ENCODE results near the gene MPG.

Gene MPG

GRCh38 chr16:47234-47633 is 30.8 kb upstream of the MPG start:
- DNase-seq (ENCODE audit: extremely low spot score, insufficient read length, low read depth), result no peak
- no peak for FAIRE-seq

DNA sequence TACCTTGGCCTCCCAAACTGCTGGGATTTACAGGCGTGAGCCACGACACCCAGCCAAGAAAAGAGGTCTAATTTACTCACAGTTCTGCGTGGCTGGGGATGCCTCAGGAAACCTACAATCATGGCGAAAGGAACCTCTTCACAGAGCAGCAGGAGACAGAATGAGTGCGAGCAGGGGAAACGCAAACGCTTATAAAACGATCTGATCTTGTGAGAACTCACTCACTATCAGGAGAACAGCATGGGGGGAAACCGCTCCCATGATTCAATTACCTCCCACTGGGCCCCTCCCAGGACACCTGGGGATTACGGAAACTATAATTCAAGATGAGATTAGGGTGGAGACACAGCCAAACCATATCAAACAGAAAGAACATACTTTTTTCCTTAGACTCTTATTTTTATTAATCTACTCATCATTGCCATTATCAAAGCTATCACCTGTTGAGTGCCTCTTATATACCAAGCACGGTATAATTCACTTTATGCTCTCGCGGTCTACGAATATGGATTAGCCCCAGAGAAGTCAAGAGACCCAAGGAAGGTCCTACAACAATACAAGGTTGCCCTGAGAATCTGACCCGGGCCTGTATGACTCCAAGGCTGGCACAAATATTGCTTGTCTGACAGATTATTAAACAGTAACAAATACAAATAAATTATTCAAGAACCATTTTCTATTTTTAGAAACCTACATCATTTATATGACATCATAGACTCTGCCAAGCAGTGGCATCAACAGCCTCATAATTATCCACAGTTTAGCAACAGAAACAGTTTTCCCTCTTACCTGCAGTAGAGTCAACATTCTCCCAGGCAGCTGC is 27.0 kb upstream of the MPG start:
- FAIRE-seq (no peak), DNase-seq (ENCODE audit: extremely low spot score, insufficient read length, low read depth) (no peak)

GRCh38 chr16:53346-54236 is 24.4 kb upstream of the MPG start, which contains the start of the genes POLR3K and SNRNP25:
TSS of gene POLR3K (minus strand) at chr16:53608. CDS start at chr16:53586, 22 bp downstream.
TSS of gene SNRNP25 (plus strand) at chr16:53828. CDS start at chr16:54017, 189 bp downstream.
- DNase-seq (ENCODE audit: extremely low spot score, insufficient read length, low read depth) (peak; percentile 98), FAIRE-seq (peak; percentile 93)

DNA sequence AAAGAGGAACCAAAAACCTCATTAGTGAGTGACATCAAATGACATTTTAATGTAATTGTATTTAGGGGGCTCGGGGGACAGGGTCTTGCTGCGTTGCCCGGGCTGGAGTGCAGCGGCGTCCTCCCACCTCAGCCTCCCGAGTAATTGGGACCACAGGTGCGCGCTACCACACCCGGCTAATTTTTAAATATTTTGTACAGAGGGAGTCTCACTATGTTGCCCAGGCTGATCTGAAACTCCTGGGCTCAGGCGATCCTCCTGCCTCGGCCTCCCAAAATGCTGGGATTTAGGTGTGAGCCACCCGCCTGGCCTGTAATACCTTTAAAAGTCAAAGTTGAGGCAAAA is 23.8 kb upstream of the MPG start:
- FAIRE-seq, result peak; percentile 38
- no peak for DNase-seq (ENCODE audit: extremely low spot score, insufficient read length, low read depth)

DNA sequence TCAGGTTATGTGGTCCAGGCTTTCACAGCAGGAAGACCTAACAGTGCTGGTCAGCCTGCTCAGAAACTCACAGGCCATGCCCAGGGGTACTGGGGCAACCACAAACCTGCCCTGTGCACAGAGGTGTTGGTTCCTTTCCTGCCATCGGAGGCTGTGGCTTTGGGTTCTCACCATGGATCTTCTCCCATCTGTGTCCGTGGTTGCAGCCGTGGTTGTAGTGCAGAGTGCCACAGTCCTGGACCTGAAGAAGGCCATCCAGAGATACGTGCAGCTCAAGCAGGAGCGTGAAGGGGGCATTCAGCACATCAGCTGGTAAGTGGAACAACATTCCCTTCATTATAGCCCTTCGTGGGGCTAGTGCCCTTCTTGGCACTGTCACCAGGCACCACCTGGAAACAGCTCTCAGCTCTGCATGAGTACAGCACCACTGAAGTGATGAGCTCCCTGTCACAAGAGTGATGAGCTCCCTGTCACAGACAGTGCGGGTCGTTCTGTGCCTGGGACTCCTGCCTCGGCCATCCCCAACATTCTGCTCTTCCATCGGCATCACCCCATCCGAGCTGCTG is 22.4 kb upstream of the MPG start:
- no peak for DNase-seq (ENCODE audit: extremely low spot score, insufficient read length, low read depth)
- FAIRE-seq, result no peak

GRCh38 chr16:56231-56927 is 21.6 kb upstream of the MPG start:
- DNase-seq (ENCODE audit: extremely low spot score, insufficient read length, low read depth), result no peak
- no peak for FAIRE-seq

DNA sequence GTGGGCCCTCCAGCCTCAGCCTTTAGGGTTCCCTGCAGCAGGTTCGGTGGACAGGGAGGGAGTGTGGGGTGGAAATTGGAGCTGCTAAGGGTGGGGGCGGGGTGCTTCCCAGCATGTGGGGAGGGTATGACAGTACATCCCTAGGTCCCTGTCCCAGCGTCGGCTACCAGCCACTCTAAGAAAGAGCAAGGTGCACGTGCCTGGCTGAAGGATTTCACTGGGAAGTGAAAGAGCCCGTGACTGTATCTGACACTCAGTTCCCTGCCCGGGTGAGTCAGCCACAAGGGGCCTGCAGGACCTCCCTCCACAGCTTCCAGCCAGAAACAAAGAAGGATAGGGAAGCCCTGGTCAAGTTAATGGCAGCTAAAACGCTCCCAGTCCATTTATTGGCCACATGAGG is 20.3 kb upstream of the MPG start:
- DNase-seq (ENCODE audit: extremely low spot score, insufficient read length, low read depth) (no peak), FAIRE-seq (no peak)

DNA sequence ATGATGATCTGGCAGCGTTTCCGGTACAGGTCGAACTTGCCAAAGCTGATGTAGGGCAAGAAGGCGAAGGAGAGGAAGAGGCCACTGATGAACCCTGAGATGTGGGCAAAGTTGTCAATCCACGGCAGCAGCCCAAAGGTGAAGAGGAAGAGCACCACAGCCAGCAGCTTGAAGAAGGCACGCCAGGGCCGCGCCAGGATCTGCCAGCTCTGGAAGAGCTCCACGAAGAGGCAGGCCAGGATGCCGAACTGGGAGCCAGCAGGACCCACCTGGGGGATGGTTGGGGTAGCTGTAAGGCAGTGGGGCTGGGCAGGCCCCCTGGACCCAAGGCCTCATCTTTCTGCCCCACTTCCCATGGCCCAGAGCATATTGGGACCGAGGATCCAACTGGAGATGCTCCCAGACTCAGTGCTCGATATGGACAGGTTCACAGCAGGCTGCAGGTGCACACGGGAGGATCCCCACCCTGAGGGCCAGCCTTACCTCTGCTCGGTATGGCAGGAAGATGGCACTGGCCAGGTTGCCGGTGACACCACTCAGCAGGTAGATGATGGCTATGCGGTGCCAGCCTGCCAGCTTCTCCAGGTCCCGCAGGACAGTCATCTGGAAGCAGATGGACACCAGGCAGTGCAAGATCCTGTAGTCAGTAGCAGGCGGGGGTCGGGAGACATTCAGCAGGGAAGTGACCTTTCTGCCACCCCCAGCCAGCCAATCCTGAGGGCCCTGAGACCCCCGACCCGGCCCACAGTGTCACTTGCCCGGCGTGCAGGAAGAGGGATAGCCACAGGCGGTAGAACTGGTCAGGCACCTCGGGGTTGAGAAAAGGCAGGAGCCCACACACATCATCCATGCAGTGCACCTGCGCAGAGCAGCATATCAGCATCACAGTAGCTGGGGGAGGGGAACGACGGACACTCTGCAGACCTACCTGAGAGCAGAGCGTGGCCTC is 19.3 kb upstream of the MPG start:
- DNase-seq (ENCODE audit: extremely low spot score, insufficient read length, low read depth), result no peak
- no peak for FAIRE-seq

- no peak for FAIRE-seq
- DNase-seq (ENCODE audit: extremely low spot score, insufficient read length, low read depth), result no peak
Measured at GRCh38 chr16:59440-60059, 18.5 kb upstream of the MPG start.

GRCh38 chr16:60166-60565 is 17.9 kb upstream of the MPG start:
- FAIRE-seq, result no peak
- no peak for DNase-seq (ENCODE audit: extremely low spot score, insufficient read length, low read depth)

DNA sequence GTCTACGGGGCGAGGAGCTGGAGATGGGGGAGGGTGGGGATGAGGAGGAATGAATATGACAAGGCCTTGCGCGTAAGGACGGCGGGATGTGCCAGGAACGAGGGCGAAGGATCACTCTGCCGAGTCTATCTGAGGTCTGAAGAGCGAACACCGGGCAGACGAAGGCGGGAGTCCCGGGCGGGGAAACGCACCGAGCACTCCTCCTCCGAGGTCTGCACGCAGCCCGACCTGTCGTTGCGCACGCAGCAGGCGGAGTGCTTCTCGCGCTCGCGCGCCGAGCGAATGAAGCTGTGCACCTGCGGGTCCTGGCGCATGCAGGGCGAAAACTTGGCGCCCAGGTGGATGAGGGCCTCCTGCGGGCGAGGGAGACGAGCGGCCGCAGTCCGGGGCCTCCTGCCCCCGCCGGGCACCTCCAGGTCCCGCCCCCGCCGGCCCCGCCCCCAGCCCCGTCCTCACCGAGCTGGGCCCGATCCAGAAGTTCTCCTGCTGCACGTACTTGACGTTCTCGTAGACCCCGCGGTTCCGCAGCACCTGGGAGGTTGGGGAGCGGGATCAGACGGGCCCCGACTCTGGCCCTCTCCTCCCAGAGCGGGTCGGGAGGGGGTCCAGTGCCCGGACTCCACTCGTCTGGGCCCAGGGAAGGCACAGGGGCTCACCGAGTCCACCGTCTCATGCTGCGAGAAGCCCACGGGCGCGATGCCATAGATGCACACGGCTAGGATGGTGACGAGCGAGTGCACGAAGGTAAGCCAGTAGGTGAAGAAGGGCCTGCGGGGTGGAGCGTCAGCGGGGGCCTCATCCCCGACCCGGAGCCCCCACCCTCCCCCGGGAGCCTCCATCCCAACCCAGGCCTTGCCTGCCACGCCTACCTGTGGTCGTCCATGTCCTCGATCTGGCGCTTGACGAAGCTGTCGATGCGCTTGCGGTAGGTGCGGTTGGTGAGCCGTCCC is 16.8 kb upstream of the MPG start:
- DNase-seq (ENCODE audit: extremely low spot score, insufficient read length, low read depth), result no peak

GRCh38 chr16:61879-62281 is 16.1 kb upstream of the MPG start:
- DNase-seq (ENCODE audit: extremely low spot score, insufficient read length, low read depth) (no peak), FAIRE-seq (no peak)

More for the DNA sequence above, 16.8 kb upstream of the MPG start:
- FAIRE-seq, result no peak

GRCh38 chr16:62283-62967 is 15.6 kb upstream of the MPG start:
- DNase-seq (ENCODE audit: extremely low spot score, insufficient read length, low read depth) (no peak), FAIRE-seq (no peak)

DNA sequence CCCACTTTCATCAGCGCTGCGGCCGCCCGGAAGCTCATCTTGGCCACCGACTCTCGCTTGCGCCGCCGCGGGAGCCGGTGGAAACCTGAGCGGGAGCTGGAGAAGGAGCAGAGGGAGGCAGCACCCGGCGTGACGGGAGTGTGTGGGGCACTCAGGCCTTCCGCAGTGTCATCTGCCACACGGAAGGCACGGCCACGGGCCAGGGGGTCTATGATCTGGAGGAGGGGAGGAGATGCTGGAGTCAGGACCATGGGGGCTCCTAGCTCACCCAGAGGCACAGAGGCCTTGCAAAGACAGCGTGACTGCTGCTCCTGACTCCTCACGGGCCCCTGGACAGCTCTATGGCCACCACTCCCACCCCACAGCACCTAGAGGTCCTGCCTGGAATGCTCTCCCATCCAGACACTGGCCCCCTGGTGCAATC is 15.0 kb upstream of the MPG start:
- no peak for FAIRE-seq

DNA sequence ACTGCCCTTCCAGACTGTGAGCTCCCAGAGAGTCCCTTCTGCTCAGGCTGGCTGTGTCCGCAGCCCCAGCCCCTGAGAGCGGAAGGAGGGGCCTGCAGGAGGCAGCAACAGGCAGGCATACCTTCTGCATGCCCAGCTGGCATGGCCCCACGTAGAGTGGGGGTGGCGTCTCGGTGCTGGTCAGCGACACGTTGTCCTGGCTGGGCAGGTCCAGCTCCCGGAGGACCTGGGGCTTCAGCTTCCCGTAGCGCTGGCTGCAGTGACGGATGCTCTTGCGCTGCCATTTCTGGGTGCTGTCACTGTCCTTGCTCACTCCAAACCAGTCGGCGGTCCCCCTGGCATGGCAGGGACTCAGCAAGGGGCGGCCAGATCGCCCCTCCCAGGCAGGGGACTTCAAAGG is 14.6 kb upstream of the MPG start:
- FAIRE-seq, result no peak
- no peak for DNase-seq (ENCODE audit: extremely low spot score, insufficient read length, low read depth)

More for the DNA sequence above, 15.0 kb upstream of the MPG start:
- no peak for DNase-seq (ENCODE audit: extremely low spot score, insufficient read length, low read depth)

DNA sequence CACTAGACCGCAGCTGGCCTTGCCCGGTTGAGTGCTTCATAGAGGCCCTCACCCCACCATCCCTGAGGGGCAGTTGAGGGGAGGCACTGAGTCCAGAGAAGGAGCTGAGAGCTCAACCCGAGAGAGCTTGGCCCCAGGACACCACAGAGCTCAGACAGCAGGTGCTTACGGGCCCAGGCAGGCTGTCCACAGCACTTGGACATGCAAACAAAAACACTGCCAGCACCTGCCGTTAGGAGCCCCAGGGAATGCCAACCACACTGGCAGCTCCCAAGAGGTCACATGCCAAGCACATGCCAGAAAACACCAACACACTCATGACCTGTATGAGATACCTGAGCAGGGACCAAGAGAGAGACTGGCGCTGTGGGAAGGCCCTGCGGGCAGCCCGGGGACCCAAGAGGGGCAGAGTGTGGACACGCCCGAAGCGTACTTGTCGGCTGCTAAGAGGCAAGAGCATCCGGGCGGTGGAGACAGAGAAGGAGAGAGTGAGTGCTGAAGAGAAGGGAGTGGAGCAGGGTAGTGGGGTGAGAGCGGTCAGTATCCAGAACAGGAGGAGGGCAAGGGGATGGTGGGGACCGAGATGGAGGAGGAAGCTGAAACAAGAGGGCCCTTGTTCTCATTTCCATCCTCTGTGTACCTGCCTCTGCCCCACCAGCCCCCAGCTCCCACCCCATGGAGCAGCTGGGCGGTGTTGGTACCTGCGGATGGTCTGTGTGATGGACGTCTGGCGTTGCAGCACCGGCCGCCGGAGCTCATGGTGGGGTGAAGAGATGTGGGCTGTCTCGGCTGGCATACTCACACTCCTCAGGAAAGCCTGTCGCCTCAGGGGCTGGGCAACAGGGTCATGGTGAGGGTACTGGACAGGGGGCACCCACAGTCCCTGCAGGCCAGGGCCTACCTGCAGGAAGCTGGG is 13.8 kb upstream of the MPG start:
- FAIRE-seq, result no peak
- DNase-seq (ENCODE audit: extremely low spot score, insufficient read length, low read depth), result no peak
